Measurements from ENCODE around the gene NPDC1.

Gene NPDC1

DNA sequence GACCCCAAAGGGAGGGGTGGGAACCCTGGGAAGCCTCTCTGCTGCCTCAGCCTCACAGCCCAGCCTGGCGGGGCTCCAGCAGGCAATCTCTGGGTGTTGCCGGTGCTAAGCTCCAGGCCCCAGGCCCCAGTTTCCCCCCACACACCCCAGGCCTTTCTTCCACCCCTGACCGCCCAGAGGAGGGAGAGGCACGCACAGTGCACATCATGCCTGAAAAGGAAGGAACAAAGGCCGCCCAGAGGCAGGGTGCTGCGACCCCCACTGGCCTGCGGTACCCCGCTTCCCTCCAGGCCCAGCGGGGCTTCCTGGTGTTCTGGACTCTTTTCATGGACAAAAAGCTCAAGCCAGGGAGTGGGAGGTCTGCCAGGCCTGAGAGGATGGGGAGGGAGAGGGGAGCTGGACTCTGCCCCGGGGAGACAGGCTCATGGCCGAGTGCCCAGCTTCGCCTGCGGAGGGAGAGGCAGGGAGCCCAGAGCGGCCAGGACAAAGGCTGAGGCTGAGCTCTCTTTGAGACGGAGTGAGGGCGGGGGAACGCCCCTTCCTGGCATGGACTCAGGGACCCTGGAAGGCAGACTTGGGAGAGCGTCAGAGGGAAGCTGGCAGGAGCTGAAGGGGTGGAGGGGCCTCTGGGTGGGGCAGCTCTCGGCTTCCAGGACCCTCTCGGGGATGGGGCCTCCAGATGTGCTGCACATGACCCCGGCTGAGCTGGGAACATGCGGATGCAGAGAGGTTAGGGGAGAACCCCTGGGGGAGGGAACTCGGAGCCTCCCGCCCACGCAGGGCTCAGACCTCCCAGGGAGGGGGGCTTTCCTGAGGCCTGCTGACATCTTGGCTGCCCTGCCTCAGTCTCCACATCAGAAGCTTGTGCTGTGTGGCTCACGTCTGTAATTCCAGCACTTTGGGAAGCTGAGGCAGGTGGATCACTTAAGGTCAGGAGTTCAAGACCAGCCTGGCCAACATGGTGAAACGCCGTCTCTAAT lies 9.7 kb upstream of the NPDC1 start:
- DNase-seq = no peak

GRCh38 chr9:137054932-137055384 lies 9.0 kb upstream of the NPDC1 start:
- DNase-seq = no peak

DNA sequence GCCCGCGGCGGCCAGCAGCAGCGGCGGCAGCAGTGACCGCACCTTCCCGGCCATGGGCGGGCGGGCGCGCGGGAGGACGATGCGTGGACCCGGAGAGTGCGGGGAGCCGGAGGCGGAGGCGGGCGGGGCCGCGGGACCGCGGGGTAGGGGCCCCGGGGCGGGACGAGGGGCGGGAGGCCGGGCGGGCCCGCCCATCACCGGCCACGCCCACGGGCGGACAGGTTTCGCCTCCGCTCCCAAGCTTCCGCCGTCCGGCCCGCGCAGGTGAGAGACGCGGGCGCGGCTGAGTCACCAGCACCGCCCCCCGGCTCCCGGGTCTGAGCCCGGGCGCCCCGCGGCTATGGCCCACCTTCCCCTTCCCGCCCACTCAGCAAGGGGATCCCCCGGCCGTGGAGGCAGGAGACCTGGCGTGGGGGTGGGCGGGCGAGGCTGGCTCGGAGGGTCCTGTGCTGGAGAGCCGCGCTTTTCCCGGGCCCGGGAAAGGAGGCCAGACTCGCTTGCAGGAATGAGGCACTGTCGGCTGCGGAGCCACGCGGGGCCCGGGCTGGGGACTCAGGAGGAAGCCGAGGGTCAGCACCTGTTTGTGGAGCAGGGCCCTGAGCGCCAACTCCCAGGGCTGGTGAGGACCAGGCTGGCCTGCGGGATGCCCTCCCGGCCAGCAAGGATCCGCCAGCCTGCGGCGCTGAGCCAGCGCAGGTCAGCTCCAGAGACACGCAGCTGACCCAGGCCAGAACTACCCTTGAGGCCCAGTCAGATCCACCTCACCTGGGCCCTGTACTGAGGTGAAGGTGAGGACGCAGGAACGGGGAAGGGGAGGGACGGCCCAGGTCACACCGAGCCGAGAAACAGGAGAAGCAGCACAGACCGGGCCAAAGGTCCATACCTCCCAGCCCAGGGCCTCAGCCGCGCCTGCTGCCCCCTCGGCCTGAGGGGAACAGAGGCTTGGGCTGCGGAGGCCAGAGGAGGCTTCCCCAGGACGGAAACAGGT lies 8.3 kb upstream of the NPDC1 start, which contains the start of gene ENTPD2:
ENTPD2 (minus strand) TSS at position 118 of the 988 bp plus-strand sequence; CDS start at position 54, 64 bp downstream.
- no peak for DNase-seq

- DNase-seq = no peak
Observed at GRCh38 chr9:137052998-137053943, 7.3 kb upstream of the NPDC1 start.

DNA sequence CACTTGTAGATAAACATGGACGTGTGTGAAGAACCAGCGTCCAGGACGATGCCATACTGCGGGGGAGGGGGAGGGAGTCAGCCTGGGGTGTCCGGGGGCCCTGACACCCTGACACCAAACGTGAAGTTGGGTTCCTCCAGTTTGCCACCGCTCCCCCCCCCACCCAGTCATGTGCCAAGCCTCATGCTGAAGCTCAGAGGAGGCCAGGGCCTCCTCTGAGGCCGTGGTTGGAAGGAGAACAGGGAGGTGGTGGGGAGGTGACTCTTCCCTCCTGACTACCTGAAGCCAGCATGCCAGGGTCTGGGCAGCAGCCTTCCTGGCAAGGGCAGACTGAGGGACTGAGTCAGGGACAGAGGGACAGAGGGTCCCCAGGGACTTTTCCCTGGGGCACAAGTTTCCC lies 6.3 kb upstream of the NPDC1 start:
- DNase-seq = no peak

GRCh38 chr9:137051145-137051724 lies 5.3 kb upstream of the NPDC1 start:
- DNase-seq = no peak

DNA sequence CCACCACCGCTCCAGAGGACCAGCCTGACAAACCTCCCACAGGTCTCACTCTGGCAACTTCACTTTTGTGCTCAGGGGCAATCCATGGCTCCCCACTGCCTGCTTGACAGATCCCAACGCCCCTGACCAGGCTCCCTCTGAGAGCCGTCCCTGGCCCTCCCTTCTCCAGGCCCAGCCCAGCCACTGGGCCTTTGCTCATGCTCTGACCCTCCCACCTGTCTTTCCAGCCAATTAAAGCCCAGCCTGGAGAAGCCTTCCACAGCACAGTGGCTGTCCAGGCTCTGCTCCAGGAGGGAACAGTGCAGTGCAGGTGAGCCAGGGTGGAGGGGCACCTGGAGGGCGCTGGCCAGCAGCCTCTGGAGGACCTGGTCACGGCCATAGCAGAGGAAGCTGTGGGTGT lies 4.6 kb upstream of the NPDC1 start:
- no peak for DNase-seq

GRCh38 chr9:137049544-137050449 lies 3.8 kb upstream of the NPDC1 start:
- DNase-seq = no peak

DNA sequence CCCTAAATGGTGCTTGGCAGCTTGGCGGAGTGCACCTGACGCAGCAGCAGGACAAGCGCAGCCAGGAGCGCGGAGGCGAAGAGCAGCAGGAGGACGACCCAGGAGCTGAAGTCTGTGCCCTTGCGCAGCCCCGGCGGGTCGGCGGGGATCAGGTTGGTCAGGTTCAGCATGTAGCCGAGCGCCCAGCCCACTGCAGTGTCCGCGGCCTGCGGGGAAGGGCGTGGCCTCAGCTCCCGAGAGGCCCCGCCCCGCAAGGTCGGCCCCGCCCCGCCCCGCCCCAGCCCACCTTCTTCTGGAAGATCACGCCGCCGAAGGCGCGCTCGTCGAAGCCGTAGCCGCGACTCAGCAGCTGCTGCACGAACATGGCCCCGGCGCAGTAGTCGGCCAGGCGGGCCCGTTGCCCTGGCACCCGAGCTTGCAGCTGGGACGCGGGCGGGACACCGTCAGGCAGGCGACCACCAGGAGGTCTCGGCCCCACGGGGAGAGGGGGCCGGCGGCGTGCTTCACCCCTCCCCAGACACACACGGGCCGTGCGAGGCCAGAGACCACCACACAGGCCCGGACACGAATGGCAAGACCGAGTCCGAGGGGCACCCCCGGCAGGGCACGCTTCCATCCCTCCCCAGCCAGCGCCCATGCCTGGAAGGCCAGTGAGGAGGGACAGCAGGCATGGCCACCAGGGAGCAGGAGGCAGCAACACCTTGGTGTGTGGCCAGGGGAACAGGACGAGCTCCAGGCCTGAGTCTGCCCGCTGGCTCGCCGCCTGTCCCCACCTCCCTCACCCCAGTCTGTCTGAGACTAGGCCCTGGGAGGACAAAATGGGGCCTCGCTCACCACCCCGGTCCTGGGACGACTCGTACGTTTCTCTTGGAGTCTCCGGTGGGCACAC lies 2.9 kb upstream of the NPDC1 start:
- no peak for DNase-seq

GRCh38 chr9:137045294-137046087 lies 486 bp downstream of the NPDC1 start:
- no peak for DNase-seq

DNA sequence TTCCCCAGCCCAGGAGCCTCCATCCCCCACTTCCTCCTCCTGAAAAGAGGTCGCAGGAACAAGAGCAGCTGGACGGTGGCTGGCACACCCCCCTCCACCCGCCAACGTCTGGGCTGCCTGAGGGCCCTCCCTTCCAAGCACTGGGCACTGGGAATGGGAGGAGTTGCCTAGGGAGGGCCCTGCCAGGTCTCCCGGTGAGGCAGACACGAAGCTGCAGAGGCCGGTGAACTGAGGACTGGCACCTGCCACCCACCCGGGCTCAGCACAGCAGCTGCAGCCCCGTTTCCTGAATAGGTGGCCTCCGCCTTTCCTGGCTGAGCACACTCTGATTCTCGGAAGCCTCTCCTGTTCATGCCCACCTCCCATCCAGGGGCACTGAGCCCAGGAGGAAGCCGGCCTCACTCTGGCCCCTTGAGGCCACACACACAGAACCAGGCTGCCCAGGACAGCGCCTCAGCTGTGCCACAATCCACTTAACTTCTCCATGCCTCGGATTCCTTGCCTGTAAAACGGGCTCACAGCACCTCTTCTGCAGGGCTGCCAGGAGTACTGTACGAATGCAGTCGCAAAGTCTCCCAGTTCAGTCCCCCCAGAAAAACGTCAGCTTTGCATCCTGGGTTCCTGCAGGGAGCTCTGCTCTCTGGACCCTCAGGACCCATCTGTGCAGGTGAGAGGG lies 1.3 kb downstream of the NPDC1 start:
- DNase-seq = no peak

DNA sequence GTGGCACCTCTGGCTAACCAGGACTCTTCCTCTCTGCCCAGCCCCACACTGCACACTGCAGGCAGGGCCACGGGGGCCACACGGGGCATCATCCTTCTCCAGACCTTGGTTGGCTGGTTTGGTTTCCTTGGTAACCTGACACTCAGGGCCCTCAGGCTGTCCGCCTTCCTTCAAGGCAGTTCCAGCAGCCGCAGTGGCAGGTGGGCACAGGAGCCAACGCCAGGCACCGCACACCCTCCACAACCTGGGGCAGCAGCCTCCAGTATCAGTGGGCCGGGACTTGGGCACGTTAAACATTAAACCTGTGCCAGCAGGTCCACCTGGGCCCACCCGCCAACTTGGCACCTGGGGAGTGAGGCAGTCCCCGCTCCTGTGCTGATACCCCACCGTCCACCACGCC lies 1.9 kb downstream of the NPDC1 start:
- DNase-seq = no peak

GRCh38 chr9:137042751-137043727 lies 2.9 kb downstream of the NPDC1 start:
- no peak for DNase-seq

DNA sequence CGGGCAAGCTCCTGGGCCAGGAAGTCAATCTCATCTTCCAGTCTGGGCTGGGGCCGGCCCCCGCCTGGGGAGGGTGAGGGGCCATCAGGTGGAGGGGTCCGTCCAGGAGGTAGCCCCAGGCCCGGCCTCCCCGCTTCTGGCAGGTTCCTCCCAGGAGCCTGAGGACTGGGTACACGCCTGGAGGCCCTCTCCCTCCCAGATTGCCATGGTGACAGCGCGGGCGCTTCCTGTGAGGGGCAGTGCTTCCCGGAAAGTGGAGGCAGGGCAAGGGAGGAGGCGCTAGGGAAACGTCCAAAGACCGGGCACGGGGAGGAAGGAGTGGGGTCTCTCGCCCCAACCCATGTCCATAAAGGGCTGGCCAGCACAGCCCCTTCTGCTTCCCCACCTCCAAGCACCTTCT lies 4.9 kb downstream of the NPDC1 start:
- no peak for DNase-seq

DNA sequence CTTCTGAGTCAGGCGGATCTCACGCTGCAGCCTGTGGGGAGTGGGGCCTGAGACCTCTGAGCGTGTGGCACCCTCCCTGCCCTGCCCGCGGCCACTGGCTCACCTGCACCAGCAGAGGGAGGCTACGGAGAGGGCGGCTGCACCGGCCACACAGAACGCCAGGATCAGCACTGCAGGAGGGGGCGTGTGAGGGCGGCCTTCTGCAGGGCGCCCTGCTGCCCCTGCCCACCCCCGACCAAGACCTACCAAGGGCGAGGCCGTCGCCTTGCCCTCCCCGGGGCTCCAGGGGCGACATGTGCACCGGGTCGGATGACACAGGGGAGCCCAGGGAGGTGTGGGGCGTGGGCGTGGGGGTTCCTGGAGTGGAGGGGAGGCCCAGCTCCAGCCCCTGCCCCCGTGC lies 5.4 kb downstream of the NPDC1 start:
- no peak for DNase-seq

DNA sequence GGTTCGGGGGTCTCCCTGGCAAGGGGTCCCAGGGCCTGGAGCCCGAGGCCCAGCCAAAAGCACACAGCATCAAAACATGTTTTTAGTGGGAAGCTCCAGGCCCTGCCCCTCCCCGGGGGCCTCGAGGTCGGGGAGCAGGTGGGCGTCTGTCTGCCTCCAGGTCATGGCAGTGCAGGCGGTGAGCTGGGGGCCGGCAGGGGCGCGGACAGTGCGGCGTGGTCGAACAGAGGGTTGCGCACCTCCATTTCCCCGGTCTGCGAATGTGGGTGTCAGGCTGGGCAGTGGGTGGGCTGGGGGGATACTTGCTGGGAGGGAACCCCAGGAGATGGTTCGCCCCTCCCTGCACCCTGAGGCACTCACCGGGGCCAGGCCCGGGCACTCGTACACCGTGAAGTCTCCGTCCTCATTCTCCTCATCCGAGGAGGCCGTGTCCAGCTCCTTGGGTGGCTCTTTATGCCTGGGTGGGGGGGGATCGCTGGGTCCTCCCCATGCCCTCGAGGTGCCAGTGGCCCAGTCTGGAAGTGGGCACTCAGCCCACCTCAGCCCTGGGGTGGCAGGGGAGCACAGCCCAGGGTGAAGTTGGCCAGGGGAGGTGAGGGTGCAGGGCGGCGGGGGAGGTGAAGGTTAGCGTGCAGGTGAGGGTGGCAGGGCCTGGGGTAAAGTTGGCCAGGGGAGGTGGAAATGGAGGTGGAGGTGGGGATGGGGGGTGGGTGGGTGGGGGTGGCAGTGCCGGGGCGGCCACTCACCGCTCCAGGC lies 6.2 kb downstream of the NPDC1 start:
- no peak for DNase-seq

All from GF-D8 (cell line).